ENCODE results near the gene TMCO1.

DNA sequence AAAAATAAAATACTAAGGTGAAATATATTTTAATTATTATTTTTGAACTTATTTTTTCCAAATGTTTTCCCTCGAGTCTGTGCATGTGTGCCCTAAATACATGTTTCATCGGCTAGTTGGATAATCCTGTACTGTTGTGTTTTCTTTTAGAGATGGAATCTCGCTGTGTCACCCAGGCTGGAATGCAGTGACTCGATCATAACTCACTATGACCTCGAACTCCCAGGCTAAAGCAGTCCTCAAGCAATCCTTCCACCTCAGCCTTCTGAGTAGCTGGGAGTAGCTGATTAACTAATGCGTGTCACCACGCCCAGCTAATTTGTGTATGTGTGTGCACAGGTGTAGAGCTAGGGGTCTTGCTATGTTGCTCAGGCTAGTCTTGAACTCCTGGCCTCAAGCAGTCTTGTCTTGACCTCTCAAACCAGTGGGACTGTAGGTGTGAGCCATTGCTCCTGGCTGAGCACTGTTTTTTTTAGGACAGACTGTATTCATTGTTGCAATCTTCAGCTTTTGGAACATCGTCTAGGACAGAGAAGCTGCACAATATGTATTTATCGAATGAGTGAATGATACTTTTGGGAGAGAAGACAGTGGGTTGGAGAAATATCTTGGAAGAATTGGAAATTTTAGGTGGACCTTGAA is 4.8 kb upstream of the TMCO1 start:
- TF ChIP-seq, protein P1, sequence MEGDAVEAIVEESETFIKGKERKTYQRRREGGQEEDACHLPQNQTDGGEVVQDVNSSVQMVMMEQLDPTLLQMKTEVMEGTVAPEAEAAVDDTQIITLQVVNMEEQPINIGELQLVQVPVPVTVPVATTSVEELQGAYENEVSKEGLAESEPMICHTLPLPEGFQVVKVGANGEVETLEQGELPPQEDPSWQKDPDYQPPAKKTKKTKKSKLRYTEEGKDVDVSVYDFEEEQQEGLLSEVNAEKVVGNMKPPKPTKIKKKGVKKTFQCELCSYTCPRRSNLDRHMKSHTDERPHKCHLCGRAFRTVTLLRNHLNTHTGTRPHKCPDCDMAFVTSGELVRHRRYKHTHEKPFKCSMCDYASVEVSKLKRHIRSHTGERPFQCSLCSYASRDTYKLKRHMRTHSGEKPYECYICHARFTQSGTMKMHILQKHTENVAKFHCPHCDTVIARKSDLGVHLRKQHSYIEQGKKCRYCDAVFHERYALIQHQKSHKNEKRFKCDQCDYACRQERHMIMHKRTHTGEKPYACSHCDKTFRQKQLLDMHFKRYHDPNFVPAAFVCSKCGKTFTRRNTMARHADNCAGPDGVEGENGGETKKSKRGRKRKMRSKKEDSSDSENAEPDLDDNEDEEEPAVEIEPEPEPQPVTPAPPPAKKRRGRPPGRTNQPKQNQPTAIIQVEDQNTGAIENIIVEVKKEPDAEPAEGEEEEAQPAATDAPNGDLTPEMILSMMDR (conservative IDR thresholded peaks at IDR 0.05; ENCODE audit: low read depth, low read length): no peak
- no peak for TF ChIP-seq EZH2 (IDR thresholded peaks at IDR 0.05; ENCODE audit: low read length, unreplicated experiment)

Measured in PC-3 (cell line).